HFFc6 (cell line): Measurements from ENCODE around the gene KRTAP9-7. TPM values are rescaled to one million over a fixed set of nuclear protein-coding genes. Genes with fewer than 3 reads are reported as not detected.

Experiments
- DNase-seq: peaks from one replicate; pipeline ENCODE4 v3.0.0-alpha.2; 2018
- H3K27ac Mint-ChIP-seq: 2 replicates; pipeline ENCODE4 v1.8.0; 2020; ENCODE audit warnings: mild to moderate bottlenecking, mixed read lengths
- H3K27me3 Mint-ChIP-seq: 2 replicates; pipeline ENCODE4 v1.8.0; 2021; ENCODE audit warnings: mild to moderate bottlenecking, moderate library complexity, mixed read lengths; ENCODE audit not compliant: insufficient read depth
- H3K36me3 Mint-ChIP-seq: 2 replicates; pipeline ENCODE4 v1.8.0; 2021; ENCODE audit warnings: low read depth, mixed read lengths
- H3K4me1 Mint-ChIP-seq: 2 replicates; pipeline ENCODE4 v1.8.0; 2020; ENCODE audit warnings: low read depth, mixed read lengths
- H3K4me3 Mint-ChIP-seq: 2 replicates; pipeline ENCODE4 v1.8.0; 2020; ENCODE audit warnings: mild to moderate bottlenecking, moderate library complexity, mixed read lengths
- H3K9me3 Mint-ChIP-seq: 2 replicates; pipeline ENCODE4 v1.8.0; 2020; ENCODE audit warnings: mild to moderate bottlenecking, mixed read lengths
- CTCF ChIP-seq: fragments of 200-600 bp; sonication (generic); IDR thresholded peaks from 2 replicates; pipeline ENCODE4 v1.5.0; 2021; ENCODE audit warnings: antibody characterized with exemption, mild to moderate bottlenecking
- total RNA-seq, 6 experiments: library from RNA; stranded (reverse); fragmentation: NEBNext Ultra II Directional; extraction: Animal tissue kit (Norgen Biotek cat#: 25700); gene quantifications; 2 replicates in 1 of 6; 3 replicates in 5 of 6; pipeline ENCODE4 v1.2.3, GENCODE V29; 2021

Gene KRTAP9-7
- total RNA-seq, 6 experiments from 2014 or later, result not detected

- DNase-seq, result no peak
Measured at GRCh38 chr17:41296846-41297245, 21.3 kb downstream of the KRTAP9-7 start.

GRCh38 chr17:41298458-41299135 is 23.1 kb downstream of the KRTAP9-7 start:
- DNase-seq, result no peak
- H3K36me3 Mint-ChIP-seq, result peaks cover 4% of the 10 kb centered on the region
- TF ChIP-seq CTCF, result no peak
- peaks cover 5% of the 10 kb centered on the region for H3K27me3 Mint-ChIP-seq
- H3K9me3 Mint-ChIP-seq, result peaks cover 4% of the 10 kb centered on the region; the same call in 1 of the 2 replicates
- H3K27ac Mint-ChIP-seq, result no peak overlapping the region
- no peak overlapping the region for H3K4me3 Mint-ChIP-seq
- peaks cover 7% of the 10 kb centered on the region for H3K4me1 Mint-ChIP-seq

More at GRCh38 chr17:41296846-41297245, 21.3 kb downstream of the KRTAP9-7 start:
- Mint-ChIP-seq H3K9me3 (peaks cover 4% of the 10 kb centered on the region; the same call in 1 of the 2 replicates), H3K36me3 (peaks cover 4% of the 10 kb centered on the region), H3K27ac (no peak overlapping the region), H3K27me3 (peaks cover 5% of the 10 kb centered on the region), H3K4me3 (no peak overlapping the region), H3K4me1 (peaks cover 7% of the 10 kb centered on the region)
- no peak for TF ChIP-seq CTCF

GRCh38 chr17:41301204-41301790 is 25.8 kb downstream of the KRTAP9-7 start:
- no peak overlapping the region for H3K4me3 Mint-ChIP-seq
- H3K27ac Mint-ChIP-seq, result no peak overlapping the region

GRCh38 chr17:41301916-41302901 is 26.7 kb downstream of the KRTAP9-7 start, which contains the start of gene KRTAP29-1:
Gene KRTAP29-1, minus strand, starts transcription at chr17:41302851. Its CDS starts 0 bp downstream, at chr17:41302851.
- DNase-seq, result no peak
- no peak for TF ChIP-seq CTCF
- peaks cover 7% of the 10 kb centered on the region for H3K4me1 Mint-ChIP-seq
- peaks cover 2% of the 10 kb centered on the region; the same call in 1 of the 2 replicates for H3K27me3 Mint-ChIP-seq
- H3K27ac Mint-ChIP-seq, result no peak within 1 kb of the TSS
- peaks cover 4% of the 10 kb centered on the region; the same call in 1 of the 2 replicates for H3K9me3 Mint-ChIP-seq
- H3K4me3 Mint-ChIP-seq, result no peak within 1 kb of the TSS
- peaks cover 4% of the 10 kb centered on the region for H3K36me3 Mint-ChIP-seq

More at GRCh38 chr17:41301204-41301790, 25.8 kb downstream of the KRTAP9-7 start:
- Mint-ChIP-seq H3K4me1 (peaks cover 7% of the 10 kb centered on the region), H3K27me3 (peaks cover 2% of the 10 kb centered on the region; the same call in 1 of the 2 replicates), H3K36me3 (peaks cover 4% of the 10 kb centered on the region), H3K9me3 (peaks cover 4% of the 10 kb centered on the region; the same call in 1 of the 2 replicates)
- no peak for TF ChIP-seq CTCF
- no peak for DNase-seq

GRCh38 chr17:41302981-41303380 is 27.5 kb downstream of the KRTAP9-7 start:
- H3K4me3 Mint-ChIP-seq, result no peak overlapping the region
- H3K27me3 Mint-ChIP-seq, result peaks cover 2% of the 10 kb centered on the region; the same call in 1 of the 2 replicates
- TF ChIP-seq CTCF, result no peak
- H3K4me1 Mint-ChIP-seq, result peaks cover 12% of the 10 kb centered on the region
- peaks cover 4% of the 10 kb centered on the region for H3K36me3 Mint-ChIP-seq
- no peak overlapping the region for H3K27ac Mint-ChIP-seq
- no peak for DNase-seq
- H3K9me3 Mint-ChIP-seq, result peaks cover 4% of the 10 kb centered on the region; the same call in 1 of the 2 replicates
